Measurements from ENCODE around the gene CNDP1.

CNDP1 gene

DNA sequence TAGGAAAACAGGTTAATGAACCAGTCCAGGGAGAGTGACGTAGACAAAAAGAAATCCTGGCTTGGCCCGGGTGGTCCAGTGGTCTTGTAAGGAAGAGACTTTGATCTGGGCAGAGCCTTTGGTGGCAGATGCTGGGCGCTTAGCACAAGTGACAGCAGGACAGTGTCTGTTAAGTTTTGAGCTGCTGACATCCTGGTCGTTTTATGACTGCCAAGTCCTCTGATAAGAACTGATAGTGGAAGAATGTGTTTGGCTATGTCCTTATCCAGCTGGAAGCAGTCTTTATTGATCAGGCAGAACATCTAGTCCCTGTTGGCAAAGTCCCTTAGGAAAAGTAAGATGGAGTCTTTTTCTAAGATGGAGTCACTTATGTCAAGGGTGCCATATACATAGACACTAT, 36.0 kb downstream of the CNDP1 start:
- DNase-seq (ENCODE audit: insufficient read length, low spot score) (no peak), FAIRE-seq (no peak)
- TF ChIP-seq POLR2A (IDR thresholded peaks at IDR 0.05; ENCODE audit: low read depth, low read length): no peak
- TF ChIP-seq TAF1 (IDR thresholded peaks at IDR 0.05; ENCODE audit: low read depth, low read length): no peak
- no peak for TF ChIP-seq POLR2AphosphoS5 (IDR thresholded peaks at IDR 0.05; ENCODE audit: low read depth, low read length)
- no peak for TF ChIP-seq PAX5 (IDR thresholded peaks at IDR 0.05; ENCODE audit: insufficient read depth, low read length, severe bottlenecking)
- no peak for TF ChIP-seq SPI1 (IDR thresholded peaks at IDR 0.05; ENCODE audit: low read depth, low read length)
- TF ChIP-seq POU2F2 (IDR thresholded peaks at IDR 0.05; ENCODE audit: low read depth, low read length): no peak

DNA sequence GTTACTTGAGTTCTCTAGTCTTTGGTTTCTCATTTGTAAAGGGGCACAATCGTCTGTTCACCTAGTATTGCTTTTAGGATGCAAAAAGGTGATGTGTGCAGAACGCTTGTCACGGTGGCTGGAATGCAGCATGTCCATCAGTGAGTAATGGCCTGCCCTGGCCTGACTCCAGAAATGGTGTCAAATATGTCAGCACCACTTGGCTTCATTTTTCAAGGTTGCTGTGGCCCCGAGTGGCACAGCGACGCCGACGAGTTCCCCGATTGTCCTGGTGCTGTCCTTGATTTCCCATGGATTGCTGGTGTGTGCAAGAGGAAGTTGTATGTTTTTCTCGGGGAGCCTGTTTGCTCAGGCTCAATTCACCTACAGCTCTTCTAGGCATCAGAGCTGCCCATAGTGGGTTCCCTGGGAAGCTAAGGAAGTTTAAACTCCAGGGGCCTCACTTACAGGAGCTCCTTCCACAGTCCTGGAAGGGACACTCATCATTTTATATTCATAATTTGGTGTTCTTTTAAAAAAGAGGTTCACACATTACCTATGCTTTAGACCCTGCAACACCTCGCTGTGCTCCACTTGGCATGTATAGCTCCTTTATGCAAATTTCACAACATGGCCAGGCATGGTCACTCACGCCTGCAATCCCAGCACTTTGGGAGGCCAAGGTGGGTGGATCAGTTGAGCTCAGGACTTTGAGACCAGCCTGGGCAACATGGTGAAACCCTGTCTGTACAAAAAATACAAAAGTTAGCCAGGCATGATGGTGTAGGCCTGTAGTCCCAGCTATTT, 37.8 kb downstream of the CNDP1 start:
- FAIRE-seq: no peak
- DNase-seq (ENCODE audit: insufficient read length, low spot score): no peak
- TF ChIP-seq POU2F2 (IDR thresholded peaks at IDR 0.05; ENCODE audit: low read depth, low read length) (no peak), SPI1 (IDR thresholded peaks at IDR 0.05; ENCODE audit: low read depth, low read length) (no peak), PAX5 (IDR thresholded peaks at IDR 0.05; ENCODE audit: insufficient read depth, low read length, severe bottlenecking) (no peak), POLR2AphosphoS5 (IDR thresholded peaks at IDR 0.05; ENCODE audit: low read depth, low read length) (no peak), TAF1 (IDR thresholded peaks at IDR 0.05; ENCODE audit: low read depth, low read length) (no peak), POLR2A (IDR thresholded peaks at IDR 0.05; ENCODE audit: low read depth, low read length) (no peak)

DNA sequence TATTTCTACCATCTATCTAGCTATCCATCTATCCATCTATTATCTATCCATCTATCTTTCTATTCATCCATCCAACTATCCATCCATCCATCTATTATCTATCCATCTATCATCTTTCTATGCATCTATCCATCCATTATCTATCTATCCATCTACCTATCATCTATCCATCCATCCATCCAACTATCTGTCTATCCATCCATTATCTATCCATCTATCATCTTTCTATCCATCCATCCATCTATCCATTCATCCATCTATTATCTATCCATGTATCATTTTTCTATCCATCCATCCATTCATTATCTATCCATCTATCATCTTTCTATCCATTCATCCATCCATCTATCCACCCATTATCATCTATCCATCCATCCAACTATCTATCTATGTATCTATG, 38.8 kb downstream of the CNDP1 start:
- TF ChIP-seq POLR2A (IDR thresholded peaks at IDR 0.05; ENCODE audit: low read depth, low read length) (no peak), TAF1 (IDR thresholded peaks at IDR 0.05; ENCODE audit: low read depth, low read length) (no peak), POLR2AphosphoS5 (IDR thresholded peaks at IDR 0.05; ENCODE audit: low read depth, low read length) (no peak), POU2F2 (IDR thresholded peaks at IDR 0.05; ENCODE audit: low read depth, low read length) (no peak), PAX5 (IDR thresholded peaks at IDR 0.05; ENCODE audit: insufficient read depth, low read length, severe bottlenecking) (no peak), SPI1 (IDR thresholded peaks at IDR 0.05; ENCODE audit: low read depth, low read length) (no peak)
- no peak for DNase-seq (ENCODE audit: insufficient read length, low spot score)
- no peak for FAIRE-seq

DNA sequence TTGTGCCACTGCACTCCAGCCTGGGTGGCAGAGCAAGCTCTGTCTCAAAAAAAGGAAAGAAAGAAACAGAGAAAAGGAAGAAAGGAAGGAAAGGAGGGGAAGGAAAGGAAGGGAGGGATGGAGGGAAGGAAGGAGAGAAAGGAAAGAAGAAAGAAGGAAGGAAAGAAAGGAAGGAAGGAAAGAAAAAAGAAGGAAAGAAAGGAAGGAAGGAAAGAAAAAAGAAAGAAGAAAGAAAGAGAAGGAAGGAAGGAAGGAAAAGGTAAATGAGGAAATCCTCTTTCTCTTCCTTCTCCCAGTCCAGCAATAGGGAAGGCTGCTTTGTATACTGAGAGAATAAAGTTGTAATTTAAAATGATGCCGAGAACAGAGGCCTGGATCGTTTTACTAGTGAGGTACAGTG, 40.6 kb downstream of the CNDP1 start:
- DNase-seq (ENCODE audit: insufficient read length, low spot score): no peak
- TF ChIP-seq POLR2AphosphoS5 (IDR thresholded peaks at IDR 0.05; ENCODE audit: low read depth, low read length) (no peak), POLR2A (IDR thresholded peaks at IDR 0.05; ENCODE audit: low read depth, low read length) (no peak), POU2F2 (IDR thresholded peaks at IDR 0.05; ENCODE audit: low read depth, low read length) (no peak), PAX5 (IDR thresholded peaks at IDR 0.05; ENCODE audit: insufficient read depth, low read length, severe bottlenecking) (no peak), SPI1 (IDR thresholded peaks at IDR 0.05; ENCODE audit: low read depth, low read length) (no peak), TAF1 (IDR thresholded peaks at IDR 0.05; ENCODE audit: low read depth, low read length) (no peak)
- no peak for FAIRE-seq

DNA sequence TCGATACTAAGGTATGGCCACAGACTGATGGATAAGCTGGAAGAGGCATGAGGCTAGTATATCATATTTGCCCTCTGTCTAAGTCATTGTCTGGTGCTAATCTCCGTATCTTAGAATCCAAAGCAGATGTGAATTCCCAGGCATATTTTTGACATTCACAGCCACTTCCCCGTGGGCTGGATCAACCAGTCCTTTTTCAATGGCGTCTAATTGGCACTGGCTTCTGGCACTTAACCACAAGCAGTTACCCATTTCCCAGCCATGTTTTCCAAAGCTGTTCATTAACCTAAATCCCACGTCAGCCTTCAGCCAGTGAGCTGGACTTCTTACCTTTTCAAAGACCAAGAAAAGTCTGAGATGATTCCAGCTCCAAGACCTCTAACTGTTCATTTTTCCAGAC, 42.7 kb downstream of the CNDP1 start:
- TF ChIP-seq TAF1 (IDR thresholded peaks at IDR 0.05; ENCODE audit: low read depth, low read length) (no peak), SPI1 (IDR thresholded peaks at IDR 0.05; ENCODE audit: low read depth, low read length) (no peak), POU2F2 (IDR thresholded peaks at IDR 0.05; ENCODE audit: low read depth, low read length) (no peak)
- FAIRE-seq: no peak
- no peak for DNase-seq (ENCODE audit: insufficient read length, low spot score)

DNA sequence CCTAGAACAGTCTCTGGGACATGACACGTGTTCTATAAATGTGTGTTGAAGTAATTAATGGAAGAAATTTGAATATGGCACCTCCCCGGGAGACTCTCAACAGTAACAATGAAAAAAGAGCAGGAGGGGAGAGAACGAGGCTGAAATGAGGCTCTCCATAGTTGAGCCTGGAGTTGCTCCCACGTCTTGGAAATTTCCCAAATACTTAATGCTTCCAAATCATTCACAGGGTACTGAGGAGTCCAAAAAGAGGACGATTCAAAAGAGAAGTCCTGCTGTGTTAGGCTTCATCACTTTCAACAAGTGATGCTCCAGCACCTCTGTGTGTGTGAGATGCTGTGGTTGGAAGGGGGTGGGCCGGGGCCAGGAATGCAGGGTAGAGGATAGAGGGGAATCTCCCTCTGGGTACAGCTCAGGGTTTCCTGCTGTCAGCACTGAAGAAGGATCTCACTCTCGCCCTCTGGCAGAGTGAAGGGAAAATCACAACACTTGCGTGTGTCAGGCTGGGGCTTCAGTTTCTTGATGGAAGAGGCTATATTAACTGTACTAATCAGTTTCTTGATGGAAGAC, 45.3 kb downstream of the CNDP1 start:
- no peak for FAIRE-seq

DNA sequence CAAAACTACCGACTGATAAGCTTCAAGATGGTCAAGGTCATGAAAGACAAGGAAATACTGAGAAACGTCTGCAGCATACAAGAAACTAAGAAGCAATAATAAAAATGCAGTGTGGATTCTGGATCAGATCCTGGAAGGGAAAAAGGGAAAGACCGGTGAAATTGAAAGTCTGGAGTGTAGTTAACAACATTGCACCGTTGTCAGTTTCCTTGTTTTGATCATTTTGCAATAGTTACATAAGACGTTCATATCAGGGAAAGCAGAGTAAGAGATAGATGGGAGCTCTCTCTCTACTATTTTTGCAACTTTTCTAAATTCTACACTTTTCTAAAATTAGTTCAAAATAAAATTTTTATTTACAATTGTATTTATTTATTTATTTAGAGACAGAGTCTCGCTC, 48.3 kb downstream of the CNDP1 start:
- FAIRE-seq: no peak
- no peak for TF ChIP-seq POLR2AphosphoS5 (IDR thresholded peaks at IDR 0.05; ENCODE audit: low read depth, low read length)

More for the DNA sequence above, 45.3 kb downstream of the CNDP1 start:
- no peak for DNase-seq (ENCODE audit: insufficient read length, low spot score)
- TF ChIP-seq POLR2AphosphoS5 (IDR thresholded peaks at IDR 0.05; ENCODE audit: low read depth, low read length): no peak
- TF ChIP-seq SPI1 (IDR thresholded peaks at IDR 0.05; ENCODE audit: low read depth, low read length): no peak
- no peak for TF ChIP-seq POLR2A (IDR thresholded peaks at IDR 0.05; ENCODE audit: low read depth, low read length)

DNA sequence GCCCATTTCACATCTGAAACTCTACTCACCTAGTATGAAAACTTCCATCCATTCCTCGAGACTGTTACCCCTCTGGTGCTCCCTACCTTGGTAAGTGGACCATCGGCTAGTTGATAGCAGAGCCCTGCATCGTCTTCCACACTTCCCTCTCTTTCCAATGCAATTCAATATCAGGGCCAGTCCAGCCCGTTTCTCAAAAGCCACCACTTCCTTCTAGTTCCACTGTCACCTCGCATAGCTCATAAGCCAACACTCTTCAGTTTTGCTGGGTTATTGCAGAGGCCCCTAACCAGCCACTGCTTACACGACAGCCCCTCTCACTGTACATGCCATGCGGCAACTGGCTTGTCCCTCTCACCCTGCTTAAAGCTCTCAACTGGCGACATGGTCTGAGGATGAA, 53.1 kb downstream of the CNDP1 start:
- TF ChIP-seq SPI1 (IDR thresholded peaks at IDR 0.05; ENCODE audit: low read depth, low read length) (no peak), TAF1 (IDR thresholded peaks at IDR 0.05; ENCODE audit: low read depth, low read length) (no peak), POLR2A (IDR thresholded peaks at IDR 0.05; ENCODE audit: low read depth, low read length) (no peak), PAX5 (IDR thresholded peaks at IDR 0.05; ENCODE audit: insufficient read depth, low read length, severe bottlenecking) (no peak), POU2F2 (IDR thresholded peaks at IDR 0.05; ENCODE audit: low read depth, low read length) (no peak), POLR2AphosphoS5 (IDR thresholded peaks at IDR 0.05; ENCODE audit: low read depth, low read length) (no peak)
- DNase-seq (ENCODE audit: insufficient read length, low spot score) (no peak), FAIRE-seq (no peak)

More for the DNA sequence above, 48.3 kb downstream of the CNDP1 start:
- DNase-seq (ENCODE audit: insufficient read length, low spot score): no peak

DNA sequence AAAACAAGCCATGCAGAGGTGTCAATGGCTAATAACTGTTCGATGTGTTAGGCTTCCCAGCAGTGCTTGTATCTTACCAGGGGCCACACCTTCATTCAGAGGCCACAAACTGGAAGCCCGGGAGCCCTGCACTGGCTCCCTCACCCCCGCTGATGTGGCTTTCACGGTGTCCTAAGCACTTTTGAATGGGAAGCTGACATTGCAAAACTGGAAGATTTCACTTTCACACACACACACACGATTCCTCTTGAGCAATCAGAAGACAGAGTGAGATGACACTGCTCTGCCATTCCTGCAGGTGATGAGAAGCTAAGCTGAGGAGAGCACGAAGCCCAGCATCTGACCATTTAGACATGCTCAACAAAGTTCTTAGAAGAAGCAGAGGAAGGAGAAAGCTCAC, 54.7 kb downstream of the CNDP1 start:
- DNase-seq (ENCODE audit: insufficient read length, low spot score): no peak
- no peak for TF ChIP-seq PAX5 (IDR thresholded peaks at IDR 0.05; ENCODE audit: insufficient read depth, low read length, severe bottlenecking)
- TF ChIP-seq TAF1 (IDR thresholded peaks at IDR 0.05; ENCODE audit: low read depth, low read length): no peak
- no peak for TF ChIP-seq SPI1 (IDR thresholded peaks at IDR 0.05; ENCODE audit: low read depth, low read length)
- TF ChIP-seq POLR2AphosphoS5 (IDR thresholded peaks at IDR 0.05; ENCODE audit: low read depth, low read length): no peak
- no peak for TF ChIP-seq POLR2A (IDR thresholded peaks at IDR 0.05; ENCODE audit: low read depth, low read length)
- TF ChIP-seq POU2F2 (IDR thresholded peaks at IDR 0.05; ENCODE audit: low read depth, low read length): no peak
- no peak for FAIRE-seq

DNA sequence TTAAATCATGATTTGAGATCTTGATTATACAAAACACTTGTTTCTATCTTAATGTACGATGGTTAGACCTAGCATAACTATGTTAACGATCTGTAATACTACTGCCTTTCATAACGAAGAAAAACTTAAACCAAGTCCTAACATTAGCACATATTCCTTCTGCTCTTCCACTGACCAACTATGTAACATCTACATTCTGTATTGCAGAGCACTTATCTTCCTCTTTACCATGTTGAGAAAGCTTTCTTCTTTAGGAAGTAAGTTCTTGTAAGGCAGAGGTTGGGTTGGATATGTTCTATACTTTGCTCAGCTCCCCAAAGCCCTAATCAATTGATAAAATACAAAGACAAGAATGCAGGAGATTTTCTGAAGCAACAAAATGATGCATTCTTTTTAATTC, 55.5 kb downstream of the CNDP1 start:
- no peak for DNase-seq (ENCODE audit: insufficient read length, low spot score)

More for the DNA sequence above, 55.5 kb downstream of the CNDP1 start:
- TF ChIP-seq POLR2AphosphoS5 (IDR thresholded peaks at IDR 0.05; ENCODE audit: low read depth, low read length): no peak
- TF ChIP-seq TAF1 (IDR thresholded peaks at IDR 0.05; ENCODE audit: low read depth, low read length): no peak
- no peak for TF ChIP-seq POU2F2 (IDR thresholded peaks at IDR 0.05; ENCODE audit: low read depth, low read length)
- no peak for TF ChIP-seq POLR2A (IDR thresholded peaks at IDR 0.05; ENCODE audit: low read depth, low read length)
- TF ChIP-seq PAX5 (IDR thresholded peaks at IDR 0.05; ENCODE audit: insufficient read depth, low read length, severe bottlenecking): no peak
- TF ChIP-seq SPI1 (IDR thresholded peaks at IDR 0.05; ENCODE audit: low read depth, low read length): no peak
- FAIRE-seq: no peak
